PC-3 (cell line): Measurements from ENCODE around the gene GPC6. TPM values are rescaled to one million over a fixed set of nuclear protein-coding genes. Genes with fewer than 3 reads are reported as not detected.

ENCODE experiments used
- ATAC-seq: fragments of 200-7000 bp; cut with Tn5 transposase; 2 replicates; pipeline ENCODE4 v1.9.1; 2020; ENCODE audit warnings: mild to moderate bottlenecking, moderate library complexity
- BruUV-seq: library from RNA; stranded (reverse); fragments of 400-500 nt; replicated peaks from 2 replicates; lab custom pipeline; 2021; lab: Mats Ljungman, UMichigan
- CTCF ChIA-PET: fragments of 300-600 bp; sonication (Branson Sonifier 250); formaldehyde crosslinking; loops from one replicate; lab custom pipeline; 2022; ENCODE audit warnings: antibody characterized with exemption; lab: Charles Lee
- POLR2A ChIA-PET: fragments of 300-600 bp; sonication (Branson Sonifier 250); formaldehyde crosslinking; loops from one replicate; lab custom pipeline; 2022; ENCODE audit warnings: antibody characterized with exemption; ENCODE audit not compliant: unreplicated experiment; lab: Charles Lee
- DNase-seq: peaks from one replicate; pipeline ENCODE4 v3.0.0-alpha.2; 2015
- H2AFZ ChIP-seq: fragments of 300-600 bp; sonication (generic); 2 replicates; pipeline ENCODE4 v1.6.0; 2016; ENCODE audit warnings: antibody characterized with exemption, low read length
- H3F3A ChIP-seq: fragments of 300-600 bp; sonication (generic); one replicate; pipeline ENCODE4 v1.6.0; 2017; ENCODE audit warnings: antibody characterized with exemption, low read length, control low read depth, mild to moderate bottlenecking; ENCODE audit not compliant: unreplicated experiment
- H3K27ac ChIP-seq: fragments of 300-600 bp; sonication (generic); 2 replicates; pipeline ENCODE4 v1.5.1; 2016; ENCODE audit warnings: mild to moderate bottlenecking, low read length
- H3K27me3 ChIP-seq: fragments of 300-600 bp; sonication (generic); 2 replicates; pipeline ENCODE4 v1.6.1; 2016; ENCODE audit warnings: low read length, mixed read lengths
- H3K36me3 ChIP-seq: fragments of 300-600 bp; sonication (generic); 2 replicates; pipeline ENCODE4 v1.6.1; 2016; ENCODE audit warnings: low read depth, mixed run types, low read length, mixed read lengths
- H3K4me1 ChIP-seq: fragments of 300-600 bp; sonication (generic); 2 replicates; pipeline ENCODE4 v1.5.1; 2016; ENCODE audit warnings: low read length; ENCODE audit not compliant: insufficient read depth
- H3K4me2 ChIP-seq: fragments of 300-600 bp; sonication (generic); 2 replicates; pipeline ENCODE4 v1.6.0; 2016; ENCODE audit warnings: low read length
- H3K4me3 ChIP-seq: fragments of 300-600 bp; sonication (generic); 2 replicates; pipeline ENCODE4 v1.5.1; 2016; ENCODE audit warnings: mild to moderate bottlenecking, low read length, mixed read lengths
- H3K79me2 ChIP-seq: fragments of 300-600 bp; sonication (generic); 2 replicates; pipeline ENCODE4 v1.6.1; 2017; ENCODE audit warnings: low read length, mixed read lengths
- H3K9ac ChIP-seq: fragments of 300-600 bp; sonication (generic); 2 replicates; pipeline ENCODE4 v1.6.0; 2016; ENCODE audit warnings: mild to moderate bottlenecking, low read length
- H3K9me2 ChIP-seq: fragments of 300-600 bp; sonication (generic); replicated peaks from 2 replicates; pipeline ENCODE4 v1.6.1; 2016; ENCODE audit warnings: mixed run types, low read length, mixed read lengths
- H3K9me3 ChIP-seq: fragments of 300-600 bp; sonication (generic); 2 replicates; pipeline ENCODE4 v1.6.1; 2016; ENCODE audit warnings: low read length, mixed read lengths
- H4K20me1 ChIP-seq: fragments of 300-600 bp; sonication (generic); 2 replicates; pipeline ENCODE4 v1.6.1; 2016; ENCODE audit warnings: low read length, mixed read lengths
- EZH2 ChIP-seq: fragments of 300-600 bp; sonication (generic); IDR thresholded peaks from one replicate; pipeline ENCODE4 v1.6.1; 2017; ENCODE audit warnings: antibody characterized with exemption, mild to moderate bottlenecking, low read length; ENCODE audit not compliant: unreplicated experiment
- EZH2phosphoT487 ChIP-seq: fragments of 300-600 bp; sonication (generic); IDR thresholded peaks from 2 replicates; pipeline ENCODE4 v1.6.1; 2018; ENCODE audit warnings: mild to moderate bottlenecking, antibody characterized with exemption, low read length, borderline replicate concordance
- intact Hi-C: fragments of 100-400 bp; cut with micrococcal nuclease; formaldehyde crosslinking; loops from 2 replicates; pipeline ENCODE4 v1.9.0; 2023
- total RNA-seq: library from RNA; depleted of rRNA; stranded (reverse); fragments of >200 nt; gene quantifications from 2 replicates; pipeline ENCODE4 v1.2.3, GENCODE V29; 2014
- TF ChIP-seq, protein P1 (sequence below): fragments of 300-600 bp; sonication (generic); conservative IDR thresholded peaks from 2 replicates; pipeline ENCODE4 v1.5.1; 2017; ENCODE audit warnings: antibody characterized with exemption, low read depth, mild to moderate bottlenecking, low read length

GPC6 gene
- total RNA-seq, 1 experiment from 2014 or later = 3.5 TPM

DNA sequence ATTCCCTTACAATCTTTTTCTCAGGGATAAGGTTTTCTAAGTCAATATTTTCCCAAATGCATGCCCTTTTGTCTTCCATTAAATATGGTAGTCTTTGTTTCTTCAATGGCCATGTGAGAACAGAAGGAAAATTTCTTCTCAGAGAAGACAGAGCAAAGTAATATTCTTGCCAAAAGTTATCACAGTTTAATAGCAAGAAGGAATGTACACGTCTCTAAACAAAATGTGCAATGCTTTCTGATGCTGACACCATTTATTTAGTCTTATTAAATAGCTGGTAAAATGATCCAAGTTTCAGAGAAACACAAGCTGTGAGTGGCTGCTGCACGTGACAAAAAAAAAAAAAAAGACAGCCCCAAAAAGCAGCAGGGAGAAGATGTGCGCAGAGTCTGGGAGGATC is 542.5 kb downstream of the GPC6 start:
- H3F3A ChIP-seq = no peaks in the 10 kb centered on the region
- no TSS peak for BruUV-seq
- intact Hi-C loops = no loop called here
- no peak overlapping the region for H3K27ac ChIP-seq
- no peaks in the 10 kb centered on the region for H3K27me3 ChIP-seq
- no peak for ATAC-seq
- TF ChIP-seq EZH2phosphoT487 (no peak), EZH2 (no peak)
- TF ChIP-seq, protein P1, sequence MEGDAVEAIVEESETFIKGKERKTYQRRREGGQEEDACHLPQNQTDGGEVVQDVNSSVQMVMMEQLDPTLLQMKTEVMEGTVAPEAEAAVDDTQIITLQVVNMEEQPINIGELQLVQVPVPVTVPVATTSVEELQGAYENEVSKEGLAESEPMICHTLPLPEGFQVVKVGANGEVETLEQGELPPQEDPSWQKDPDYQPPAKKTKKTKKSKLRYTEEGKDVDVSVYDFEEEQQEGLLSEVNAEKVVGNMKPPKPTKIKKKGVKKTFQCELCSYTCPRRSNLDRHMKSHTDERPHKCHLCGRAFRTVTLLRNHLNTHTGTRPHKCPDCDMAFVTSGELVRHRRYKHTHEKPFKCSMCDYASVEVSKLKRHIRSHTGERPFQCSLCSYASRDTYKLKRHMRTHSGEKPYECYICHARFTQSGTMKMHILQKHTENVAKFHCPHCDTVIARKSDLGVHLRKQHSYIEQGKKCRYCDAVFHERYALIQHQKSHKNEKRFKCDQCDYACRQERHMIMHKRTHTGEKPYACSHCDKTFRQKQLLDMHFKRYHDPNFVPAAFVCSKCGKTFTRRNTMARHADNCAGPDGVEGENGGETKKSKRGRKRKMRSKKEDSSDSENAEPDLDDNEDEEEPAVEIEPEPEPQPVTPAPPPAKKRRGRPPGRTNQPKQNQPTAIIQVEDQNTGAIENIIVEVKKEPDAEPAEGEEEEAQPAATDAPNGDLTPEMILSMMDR = no peak
- H3K4me1 ChIP-seq = peaks cover 15% of the 10 kb centered on the region; the same call in 1 of the 2 replicates
- ChIA-PET POLR2A (no interaction called here), CTCF (no interaction called here)
- H3K9me3 ChIP-seq = no peaks in the 10 kb centered on the region
- no peaks in the 10 kb centered on the region for H3K79me2 ChIP-seq
- no peaks in the 10 kb centered on the region for H3K36me3 ChIP-seq
- no peak overlapping the region for H3K9ac ChIP-seq
- no peak overlapping the region for H3K4me3 ChIP-seq
- no peak overlapping the region for H3K4me2 ChIP-seq
- no peak for DNase-seq
- H3K9me2 ChIP-seq = no peaks in the 10 kb centered on the region
- H4K20me1 ChIP-seq = no peaks in the 10 kb centered on the region
- no peak overlapping the region for H2AFZ ChIP-seq

DNA sequence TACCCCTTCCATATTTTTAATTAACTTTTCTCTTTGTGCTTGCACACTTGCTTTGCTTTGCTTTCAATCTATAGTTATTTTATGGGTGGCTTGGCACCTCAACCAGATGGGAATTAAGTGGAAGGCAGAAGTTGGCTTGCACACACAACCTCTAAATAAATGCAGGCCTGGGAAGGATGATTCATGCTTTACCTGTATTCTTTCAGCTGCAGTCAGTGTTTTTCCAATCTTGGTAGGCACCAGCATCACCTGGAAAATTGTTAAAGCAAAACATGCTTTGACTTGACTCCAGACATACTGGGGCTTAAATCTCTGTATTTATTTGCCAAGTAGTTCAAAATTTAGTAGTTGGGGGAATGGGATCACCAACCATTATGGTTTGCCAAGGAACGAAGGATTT is 543.0 kb downstream of the GPC6 start:
- intact Hi-C loops = no loop called here
- CTCF ChIA-PET = no interaction called here
- no TSS peak for BruUV-seq
- DNase-seq (no peak), ATAC-seq (no peak)
- H3K9me2 ChIP-seq = no peaks in the 10 kb centered on the region
- H3K9me3 ChIP-seq = no peaks in the 10 kb centered on the region
- H3K79me2 ChIP-seq = no peaks in the 10 kb centered on the region
- no peak overlapping the region for H2AFZ ChIP-seq
- H3K27me3 ChIP-seq = no peaks in the 10 kb centered on the region
- no peaks in the 10 kb centered on the region for H4K20me1 ChIP-seq
- H3K9ac ChIP-seq = no peak overlapping the region
- H3K36me3 ChIP-seq = no peaks in the 10 kb centered on the region
- TF ChIP-seq EZH2 (no peak), EZH2phosphoT487 (no peak)
- TF ChIP-seq, protein P1 = no peak
- POLR2A ChIA-PET = no interaction called here
- no peak overlapping the region for H3K27ac ChIP-seq
- H3K4me2 ChIP-seq = no peak overlapping the region
- peaks cover 20% of the 10 kb centered on the region; the same call in 1 of the 2 replicates for H3K4me1 ChIP-seq
- no peak overlapping the region for H3K4me3 ChIP-seq
- no peaks in the 10 kb centered on the region for H3F3A ChIP-seq

DNA sequence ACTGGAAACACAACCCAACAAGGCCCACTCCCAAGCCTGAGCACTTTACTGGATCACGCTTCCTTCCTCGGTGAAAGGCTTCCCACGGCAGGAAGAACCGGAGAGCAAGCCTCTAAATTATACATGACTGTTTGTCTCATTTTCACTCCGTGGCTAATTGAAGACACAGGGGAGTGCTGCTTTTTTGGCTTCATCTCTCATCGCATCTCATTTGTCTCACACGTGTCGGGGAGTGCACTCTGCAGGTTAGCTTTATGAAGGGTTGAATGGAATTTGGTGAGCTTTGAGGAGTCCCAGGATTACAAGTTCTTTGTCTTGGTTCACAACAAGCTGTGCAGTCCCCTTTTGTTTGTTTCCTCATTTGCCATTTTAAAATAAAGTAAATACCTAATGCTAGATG is 544.6 kb downstream of the GPC6 start:
- H3K9me2 ChIP-seq = no peaks in the 10 kb centered on the region
- no peaks in the 10 kb centered on the region for H4K20me1 ChIP-seq
- TF ChIP-seq EZH2phosphoT487 (no peak), EZH2 (no peak)
- TF ChIP-seq, protein P1 = no peak
- peaks cover 35% of the 10 kb centered on the region for H3K4me1 ChIP-seq
- no peak overlapping the region for H3K9ac ChIP-seq
- H3K4me3 ChIP-seq = no peak overlapping the region
- DNase-seq (no peak), ATAC-seq (no peak)
- no peaks in the 10 kb centered on the region for H3K79me2 ChIP-seq
- H3K27me3 ChIP-seq = no peaks in the 10 kb centered on the region
- H3K27ac ChIP-seq = no peak overlapping the region
- ChIA-PET POLR2A (no interaction called here), CTCF (no interaction called here)
- H3K9me3 ChIP-seq = no peaks in the 10 kb centered on the region
- intact Hi-C loops = no loop called here
- no peak overlapping the region for H3K4me2 ChIP-seq
- no peaks in the 10 kb centered on the region for H3F3A ChIP-seq
- no peaks in the 10 kb centered on the region for H3K36me3 ChIP-seq
- H2AFZ ChIP-seq = no peak overlapping the region
- no TSS peak for BruUV-seq
